ENCODE results near the gene PLA2G4F. TPM values are rescaled to one million over a fixed set of nuclear protein-coding genes. Genes with fewer than 3 reads are reported as not detected.
"Not testable (repeated sequence)": the region's sequence is repeated elsewhere in the genome, so short reads cannot be mapped to it uniquely, and the experiment has no call there.

Gene PLA2G4F
- total RNA-seq, 1 donor from 2014 or later, result not detected

DNA sequence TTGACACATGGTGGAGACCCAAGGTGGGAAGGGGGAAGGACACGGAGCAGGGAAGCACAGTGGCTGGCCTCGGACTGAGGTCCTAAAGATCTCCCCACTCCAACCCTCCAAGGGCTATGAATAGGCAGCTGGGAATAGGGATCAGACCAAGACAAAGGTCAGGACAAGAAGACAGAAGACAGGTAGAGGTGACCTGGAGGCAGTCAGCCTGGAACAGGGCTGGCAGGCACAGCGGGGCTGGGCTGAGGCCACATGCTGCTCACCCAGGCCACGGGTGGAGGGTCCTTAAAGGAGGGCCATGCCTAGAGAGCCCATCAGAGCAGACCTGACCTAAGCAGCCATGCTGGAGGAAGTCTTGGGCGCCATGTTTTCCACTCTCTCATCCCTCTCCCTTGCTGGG is 59.4 kb downstream of the PLA2G4F start:
- no peaks in the 10 kb centered on the region for H3K9me3 Mint-ChIP-seq (ENCODE audit: low read depth)
- no peak for DNase-seq (ENCODE audit: low spot score)
- no peaks in the 10 kb centered on the region for H3K36me3 Mint-ChIP-seq (ENCODE audit: low read depth)
- peaks cover 14% of the 10 kb centered on the region for H3K4me1 Mint-ChIP-seq (ENCODE audit: low read depth)
- TF ChIP-seq, protein P1, sequence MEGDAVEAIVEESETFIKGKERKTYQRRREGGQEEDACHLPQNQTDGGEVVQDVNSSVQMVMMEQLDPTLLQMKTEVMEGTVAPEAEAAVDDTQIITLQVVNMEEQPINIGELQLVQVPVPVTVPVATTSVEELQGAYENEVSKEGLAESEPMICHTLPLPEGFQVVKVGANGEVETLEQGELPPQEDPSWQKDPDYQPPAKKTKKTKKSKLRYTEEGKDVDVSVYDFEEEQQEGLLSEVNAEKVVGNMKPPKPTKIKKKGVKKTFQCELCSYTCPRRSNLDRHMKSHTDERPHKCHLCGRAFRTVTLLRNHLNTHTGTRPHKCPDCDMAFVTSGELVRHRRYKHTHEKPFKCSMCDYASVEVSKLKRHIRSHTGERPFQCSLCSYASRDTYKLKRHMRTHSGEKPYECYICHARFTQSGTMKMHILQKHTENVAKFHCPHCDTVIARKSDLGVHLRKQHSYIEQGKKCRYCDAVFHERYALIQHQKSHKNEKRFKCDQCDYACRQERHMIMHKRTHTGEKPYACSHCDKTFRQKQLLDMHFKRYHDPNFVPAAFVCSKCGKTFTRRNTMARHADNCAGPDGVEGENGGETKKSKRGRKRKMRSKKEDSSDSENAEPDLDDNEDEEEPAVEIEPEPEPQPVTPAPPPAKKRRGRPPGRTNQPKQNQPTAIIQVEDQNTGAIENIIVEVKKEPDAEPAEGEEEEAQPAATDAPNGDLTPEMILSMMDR (IDR thresholded peaks at IDR 0.05), result no peak
- no peak overlapping the region for H3K27ac Mint-ChIP-seq (ENCODE audit: unreplicated experiment)
- H3K27me3 Mint-ChIP-seq (ENCODE audit: low read depth), result peaks cover 5% of the 10 kb centered on the region
- H3K4me3 Mint-ChIP-seq (ENCODE audit: unreplicated experiment), result no peak overlapping the region

DNA sequence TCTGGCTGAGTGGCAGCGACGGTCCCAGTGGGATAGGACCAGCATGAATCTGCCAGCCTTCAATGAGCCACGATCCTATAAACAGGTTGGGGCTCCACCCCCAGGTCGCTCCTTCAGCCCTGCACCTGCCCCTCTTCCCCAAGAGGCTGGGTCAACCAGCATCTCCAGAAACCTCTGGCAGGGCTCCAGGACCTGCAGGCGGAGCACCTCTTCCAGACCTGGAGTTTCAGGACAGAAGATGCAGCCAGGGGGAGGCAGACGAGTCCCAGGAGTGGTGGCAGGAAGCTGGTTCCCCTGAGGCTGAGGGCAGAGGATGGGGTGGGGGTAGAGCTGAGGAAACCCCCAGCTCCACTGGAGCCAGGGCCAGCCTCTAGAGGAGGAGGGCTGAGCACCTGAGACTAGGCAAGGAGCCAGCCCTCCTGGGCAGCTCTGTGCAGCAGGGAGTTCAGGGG is 61.9 kb downstream of the PLA2G4F start, which contains the start of gene PLA2G4D:
Gene PLA2G4D (minus strand): TSS at position 51 of the 452 bp plus-strand sequence. CDS start 103 bp downstream, outside the sequence.
- Mint-ChIP-seq H3K36me3 (ENCODE audit: low read depth) (no peaks in the 10 kb centered on the region), H3K9me3 (ENCODE audit: low read depth) (no peaks in the 10 kb centered on the region), H3K4me3 (ENCODE audit: unreplicated experiment) (no peak within 1 kb of the TSS), H3K27ac (ENCODE audit: unreplicated experiment) (no peak within 1 kb of the TSS), H3K27me3 (ENCODE audit: low read depth) (peaks cover 5% of the 10 kb centered on the region), H3K4me1 (ENCODE audit: low read depth) (no peaks in the 10 kb centered on the region)
- TF ChIP-seq, protein P1 (IDR thresholded peaks at IDR 0.05), result no peak
- no peak for DNase-seq (ENCODE audit: low spot score)

DNA sequence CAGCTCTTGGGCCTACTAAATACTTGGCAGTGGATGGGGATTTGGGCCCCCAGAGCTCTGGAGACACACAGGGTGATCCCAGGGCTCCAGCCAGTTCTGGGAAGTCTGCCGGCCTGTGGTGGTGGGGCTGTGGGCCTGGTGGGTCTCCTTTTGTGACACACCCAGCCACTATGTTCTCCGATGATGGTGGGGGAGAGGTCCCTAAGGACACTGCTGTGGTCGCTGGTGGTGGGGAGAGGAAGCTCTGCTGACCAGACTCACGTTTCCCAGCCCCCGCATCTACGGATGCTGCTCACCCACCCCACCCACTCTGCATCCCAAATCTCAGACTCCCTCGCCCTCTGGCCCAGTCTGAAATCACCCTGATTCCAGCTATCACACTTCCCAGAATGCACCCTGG is 62.5 kb downstream of the PLA2G4F start:
- peaks cover 9% of the 10 kb centered on the region for H3K27me3 Mint-ChIP-seq (ENCODE audit: low read depth)

DNA sequence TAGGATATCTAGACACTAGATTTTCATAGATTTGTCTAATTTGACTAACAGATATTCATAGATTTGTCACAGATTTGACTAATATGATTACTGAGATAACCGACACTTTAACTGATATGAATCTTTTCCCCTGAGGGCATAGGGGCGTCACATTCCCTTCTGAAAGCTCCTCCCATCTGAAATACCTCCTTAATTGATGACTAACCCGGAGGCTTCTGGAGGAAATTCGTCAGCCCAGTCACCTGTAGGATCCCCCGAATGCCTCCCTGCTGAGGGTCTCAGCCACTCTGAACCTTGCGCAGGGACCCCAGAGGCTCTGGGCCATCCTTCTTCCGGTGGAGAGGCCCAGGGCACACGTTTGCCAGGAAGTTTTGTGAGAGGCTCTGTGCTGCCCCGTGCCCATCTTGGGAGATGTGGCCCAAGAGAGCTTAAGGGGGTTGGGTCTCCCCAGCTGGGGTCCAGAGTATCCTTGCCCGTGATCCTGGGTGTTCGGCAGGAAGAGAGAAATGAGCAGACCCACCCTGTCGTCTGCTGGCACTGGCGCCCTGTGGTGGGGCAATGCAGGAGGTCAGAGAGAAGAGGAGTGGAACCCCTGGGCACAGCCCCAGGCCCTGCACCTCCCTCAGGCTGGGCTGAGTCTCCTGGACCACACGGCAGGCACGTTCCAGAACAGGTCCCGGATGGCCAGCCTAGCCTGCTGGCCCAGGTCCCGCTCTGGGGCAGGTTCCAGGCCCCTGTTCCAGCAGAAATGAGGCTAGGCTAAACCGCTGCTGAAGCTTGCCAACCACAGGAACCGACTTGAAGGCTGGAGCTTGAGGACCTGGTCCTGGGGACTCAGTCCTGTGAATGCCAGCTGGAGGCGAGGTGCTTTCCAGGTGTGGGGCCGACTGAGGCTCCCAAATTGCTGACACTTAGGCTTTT is 63.8 kb downstream of the PLA2G4F start:
- TF ChIP-seq, protein P1 (IDR thresholded peaks at IDR 0.05), result no peak
- Mint-ChIP-seq H3K4me1 (ENCODE audit: low read depth) (no peaks in the 10 kb centered on the region), H3K27ac (ENCODE audit: unreplicated experiment) (no peak overlapping the region), H3K9me3 (ENCODE audit: low read depth) (no peaks in the 10 kb centered on the region), H3K4me3 (ENCODE audit: unreplicated experiment) (no peak overlapping the region), H3K36me3 (ENCODE audit: low read depth) (no peaks in the 10 kb centered on the region), H3K27me3 (ENCODE audit: low read depth) (peaks cover 11% of the 10 kb centered on the region)
- no peak for DNase-seq (ENCODE audit: low spot score)

More for the DNA sequence above, 62.5 kb downstream of the PLA2G4F start:
- TF ChIP-seq, protein P1 (IDR thresholded peaks at IDR 0.05), result no peak
- Mint-ChIP-seq H3K4me3 (ENCODE audit: unreplicated experiment) (no peak overlapping the region), H3K27ac (ENCODE audit: unreplicated experiment) (no peak overlapping the region), H3K36me3 (ENCODE audit: low read depth) (no peaks in the 10 kb centered on the region), H3K9me3 (ENCODE audit: low read depth) (no peaks in the 10 kb centered on the region), H3K4me1 (ENCODE audit: low read depth) (no peaks in the 10 kb centered on the region)
- no peak for DNase-seq (ENCODE audit: low spot score)

DNA sequence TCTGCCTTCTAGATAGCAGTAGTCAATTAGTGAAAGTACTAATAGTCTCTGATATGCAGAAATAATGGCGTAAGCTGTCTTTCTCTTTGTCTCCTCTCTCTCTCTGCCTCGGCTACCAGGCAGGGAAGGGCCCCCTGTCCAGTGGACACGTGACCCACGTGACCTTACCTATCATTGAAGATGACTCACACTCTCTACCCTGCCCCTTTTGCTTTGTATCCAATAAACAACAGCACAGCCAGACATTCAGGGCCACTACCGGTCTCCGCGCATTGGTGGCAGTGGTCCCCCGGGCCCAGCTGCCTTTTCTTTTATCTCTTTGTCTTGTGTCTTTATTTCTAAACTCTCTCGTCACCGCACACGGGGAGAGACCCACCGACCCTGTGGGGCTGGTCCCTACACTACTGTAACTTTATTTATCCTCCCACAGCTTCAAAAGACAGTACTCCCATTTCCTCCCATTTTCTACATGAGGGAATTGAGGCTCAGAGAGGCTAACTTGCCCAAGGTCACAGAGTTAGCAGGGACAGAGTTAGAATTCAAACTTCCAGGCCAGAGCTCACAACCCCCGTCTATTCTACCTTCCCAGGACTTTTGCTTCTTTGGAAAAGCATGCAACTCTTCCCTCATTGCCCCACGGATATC is 64.6 kb downstream of the PLA2G4F start:
- H3K4me1 Mint-ChIP-seq (ENCODE audit: low read depth); H3K36me3 Mint-ChIP-seq (ENCODE audit: low read depth); H3K9me3 Mint-ChIP-seq (ENCODE audit: low read depth); H3K4me3 Mint-ChIP-seq (ENCODE audit: unreplicated experiment); H3K27ac Mint-ChIP-seq (ENCODE audit: unreplicated experiment); DNase-seq (ENCODE audit: low spot score); H3K27me3 Mint-ChIP-seq (ENCODE audit: low read depth): not testable (repeated sequence)
